SK-N-SH treated with all-trans-retinoic acid at 6 μM for 48 hours (cell line): ENCODE results near the gene PXMP2.

Experiments
- ARNTL ChIP-seq: fragments of 450-650 bp; formaldehyde crosslinking; IDR thresholded peaks from 2 replicates; pipeline ENCODE4 v1.5.0; 2020; ENCODE audit warnings: low read depth, mild to moderate bottlenecking, moderate library complexity, borderline replicate concordance
- ESRRG ChIP-seq: fragments of 250-450 bp; sonication (Bioruptor Pico); IDR thresholded peaks from 2 replicates; pipeline ENCODE4 v1.6.1; 2021; ENCODE audit warnings: mild to moderate bottlenecking
- ISL1 ChIP-seq: fragments of 250-450 bp; sonication (Bioruptor Pico); IDR thresholded peaks from 2 replicates; pipeline ENCODE4 v2.1.2; 2022; ENCODE audit warnings: mild to moderate bottlenecking, moderate library complexity
- PATZ1 ChIP-seq: fragments of 250-450 bp; sonication (Bioruptor Pico); IDR thresholded peaks from 2 replicates; pipeline ENCODE4 v1.8.0; 2020; ENCODE audit warnings: mild to moderate bottlenecking, moderate library complexity, borderline replicate concordance
- TCF4 ChIP-seq: fragments of 250-450 bp; sonication (Bioruptor Pico); IDR thresholded peaks from 2 replicates; pipeline ENCODE4 v1.8.0; 2021; ENCODE audit warnings: mild to moderate bottlenecking, moderate library complexity, borderline replicate concordance

GRCh38 chr12:132641811-132642650 is 45.4 kb upstream of the PXMP2 start:
- no peak for TF ChIP-seq PATZ1 (CRISPR knock-in tag)
- TF ChIP-seq ARNTL (CRISPR knock-in tag) = no peak
- no peak for TF ChIP-seq ESRRG (CRISPR knock-in tag)
- no peak for TF ChIP-seq ISL1 (CRISPR knock-in tag)
- no peak for TF ChIP-seq TCF4 (CRISPR knock-in tag)
